GM21723 (cell line): ENCODE measurements around the gene ABLIM2.

Source experiments
- ATAC-seq: cut with Tn5 transposase; IDR thresholded peaks from one replicate; pipeline ENCODE4 v1.9.1; 2021; ENCODE audit warnings: mild to moderate bottlenecking, moderate library complexity; ENCODE audit not compliant: unreplicated experiment

Gene ABLIM2

DNA sequence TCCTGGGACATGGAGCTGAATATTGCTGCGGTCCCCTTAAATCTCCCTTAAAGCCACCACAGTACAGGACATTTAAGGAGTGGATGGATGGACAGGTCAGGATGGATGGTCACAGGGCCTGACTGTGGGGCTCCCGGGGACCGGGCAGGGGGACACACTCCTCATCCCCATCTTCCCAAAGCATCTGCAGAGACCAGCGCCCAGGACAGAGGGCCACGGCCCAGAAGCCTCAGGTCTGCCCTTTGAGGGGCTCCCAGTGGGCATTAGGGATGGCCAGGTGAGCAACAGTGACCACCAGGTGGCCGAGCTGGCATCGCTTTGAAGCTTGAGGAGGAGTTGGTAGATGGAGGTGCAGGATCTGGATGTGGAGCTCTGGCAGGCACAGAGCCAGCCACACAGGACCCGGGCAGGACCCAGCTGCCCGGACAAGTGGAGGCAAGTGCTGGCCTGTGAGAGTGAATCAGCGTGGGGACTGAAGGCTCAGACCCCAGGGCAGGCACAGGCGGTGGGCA lies 51.4 kb downstream of the ABLIM2 start:
- ATAC-seq = no peak

DNA sequence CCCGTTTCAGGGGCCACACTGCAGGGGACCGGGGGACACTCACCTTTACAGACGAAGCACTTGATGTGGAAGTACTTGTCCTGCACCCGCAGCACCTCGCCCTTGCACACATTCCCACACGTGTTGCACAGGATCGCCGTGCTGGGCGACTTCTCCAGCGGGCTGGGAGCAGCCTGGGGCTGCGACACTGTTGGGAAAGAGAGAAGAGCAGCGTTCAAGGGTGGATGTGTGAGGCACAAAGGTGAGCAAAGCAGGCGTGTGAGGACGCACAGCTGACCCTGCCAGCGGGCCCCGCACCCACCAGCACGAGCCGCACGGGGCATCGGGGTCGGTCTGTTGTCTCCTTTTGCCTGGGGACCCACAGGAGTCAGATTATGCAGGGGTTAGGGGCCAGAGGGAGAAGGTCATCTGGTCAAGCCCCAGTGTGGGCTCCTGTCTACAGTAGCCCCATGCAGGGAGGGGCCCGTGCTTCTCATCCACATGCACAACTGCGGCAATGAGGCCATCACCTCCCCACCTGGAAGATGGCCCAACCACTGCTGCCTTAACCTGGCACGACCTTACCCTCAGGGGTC lies 52.1 kb downstream of the ABLIM2 start:
- no peak for ATAC-seq

DNA sequence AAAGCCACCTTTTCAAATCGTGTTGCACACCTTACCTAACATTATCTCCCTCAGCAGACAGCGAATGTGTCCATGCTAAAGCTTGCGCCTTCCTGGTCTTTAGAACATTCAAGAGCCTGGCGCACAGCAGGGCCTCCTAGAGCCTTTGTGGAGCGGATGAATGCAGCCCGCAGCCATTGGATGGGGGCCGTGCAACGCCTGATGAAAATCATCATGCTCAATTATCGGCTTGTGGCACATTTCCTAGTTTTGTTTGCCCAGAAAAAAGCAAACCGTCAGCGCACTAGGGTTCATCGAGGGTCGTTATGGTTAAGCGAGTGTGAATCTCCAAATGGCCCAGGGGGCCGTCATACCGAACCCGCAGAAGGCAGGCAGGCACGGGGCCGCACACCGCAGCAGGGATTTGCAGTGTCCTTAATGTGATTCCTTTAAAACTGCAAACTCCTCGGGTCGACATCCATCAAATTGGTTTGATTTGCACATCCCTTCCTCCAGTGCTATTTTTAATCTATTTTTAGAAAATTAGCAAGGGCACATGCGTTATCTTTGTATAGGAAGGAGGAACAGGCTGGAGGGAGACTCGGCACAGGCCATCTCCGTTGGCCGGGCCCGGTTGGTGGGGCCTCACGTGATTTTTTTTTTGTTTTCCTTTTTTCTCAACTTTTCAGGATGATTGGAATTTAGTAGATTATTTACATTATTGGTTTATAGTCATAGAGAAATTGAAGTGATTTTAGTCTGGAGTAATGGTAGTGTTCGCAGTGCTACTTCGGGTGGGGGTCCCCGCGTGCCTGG lies 53.1 kb downstream of the ABLIM2 start:
- ATAC-seq = no peak

GRCh38 chr4:8104491-8105305 lies 53.9 kb downstream of the ABLIM2 start:
- no peak for ATAC-seq

DNA sequence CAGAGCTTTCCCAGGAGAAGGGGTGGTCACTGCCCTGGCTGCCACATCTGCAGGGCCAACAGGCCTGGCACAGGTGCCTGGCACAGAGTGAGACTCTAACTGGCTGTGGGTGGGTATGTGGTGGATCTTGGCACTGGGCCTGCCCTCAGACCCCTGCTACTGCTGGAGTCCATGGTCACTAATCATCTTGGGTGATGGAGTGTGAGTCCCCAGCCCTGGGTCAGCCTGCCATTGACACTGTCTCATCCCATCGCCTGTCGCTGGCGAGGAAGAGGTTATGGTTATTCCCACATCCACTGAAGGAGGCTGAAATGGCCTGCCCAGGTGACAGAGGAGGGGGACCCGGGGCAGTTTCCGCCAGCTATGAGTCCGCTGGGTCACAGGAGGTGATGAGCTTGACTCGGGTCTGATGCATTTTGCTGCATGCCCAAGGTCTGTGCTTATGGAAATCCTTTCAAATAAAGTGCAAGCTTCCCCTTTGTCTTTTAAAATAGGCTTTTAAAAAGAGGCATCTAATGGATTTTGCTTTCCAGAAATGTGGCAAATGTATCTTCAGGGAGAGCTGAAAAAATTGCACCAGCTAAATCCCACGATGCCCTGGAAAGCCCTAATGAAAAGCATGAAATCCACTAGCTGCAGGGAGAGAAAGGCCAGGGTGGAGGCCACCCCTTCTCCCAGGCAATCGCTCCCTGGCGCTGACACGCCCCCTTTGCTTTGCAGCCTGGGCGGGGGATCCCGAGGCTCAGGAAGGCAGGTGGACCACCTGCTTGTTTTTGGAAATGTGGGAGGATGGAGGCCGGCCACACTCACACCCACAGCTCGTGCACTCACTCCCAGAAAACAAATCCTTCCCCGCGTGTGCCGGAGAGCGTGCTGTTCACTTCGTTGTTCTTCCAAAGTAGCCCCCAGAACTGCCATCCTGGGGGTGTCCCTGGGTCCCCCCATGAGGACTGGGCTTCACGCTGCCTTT lies 54.9 kb downstream of the ABLIM2 start:
- ATAC-seq = no peak

- ATAC-seq = no peak
These were observed 55.8 kb downstream of the ABLIM2 start for GRCh38 chr4:8102831-8103230.

- no peak for ATAC-seq
These were observed 56.6 kb downstream of the ABLIM2 start for GRCh38 chr4:8102076-8102355.

GRCh38 chr4:8101213-8102075 lies 57.2 kb downstream of the ABLIM2 start:
- ATAC-seq = no peak

GRCh38 chr4:8099981-8100464 lies 58.6 kb downstream of the ABLIM2 start:
- ATAC-seq = no peak

GRCh38 chr4:8098506-8098905 lies 60.1 kb downstream of the ABLIM2 start:
- no peak for ATAC-seq

GRCh38 chr4:8097721-8098345 lies 60.8 kb downstream of the ABLIM2 start:
- ATAC-seq = no peak

DNA sequence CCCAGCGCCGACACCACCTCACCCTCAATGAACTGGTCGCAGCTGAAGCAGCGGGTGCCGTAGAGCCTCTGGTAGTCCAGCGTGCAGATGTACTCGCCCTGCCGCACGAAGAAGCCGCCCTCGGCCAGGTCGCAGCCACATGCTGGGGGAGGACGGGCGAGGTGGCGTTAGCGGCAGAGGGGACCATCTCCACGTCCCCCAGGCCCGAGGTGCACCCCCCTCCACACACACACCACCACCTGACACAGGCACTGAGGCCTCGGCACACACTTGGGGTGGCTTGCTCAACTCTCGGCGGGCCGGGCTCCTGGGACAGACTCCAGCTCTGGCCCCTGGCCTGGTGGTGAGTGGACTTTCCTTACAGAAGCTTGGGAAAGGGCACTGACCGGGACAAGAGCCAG lies 61.5 kb downstream of the ABLIM2 start:
- no peak for ATAC-seq

DNA sequence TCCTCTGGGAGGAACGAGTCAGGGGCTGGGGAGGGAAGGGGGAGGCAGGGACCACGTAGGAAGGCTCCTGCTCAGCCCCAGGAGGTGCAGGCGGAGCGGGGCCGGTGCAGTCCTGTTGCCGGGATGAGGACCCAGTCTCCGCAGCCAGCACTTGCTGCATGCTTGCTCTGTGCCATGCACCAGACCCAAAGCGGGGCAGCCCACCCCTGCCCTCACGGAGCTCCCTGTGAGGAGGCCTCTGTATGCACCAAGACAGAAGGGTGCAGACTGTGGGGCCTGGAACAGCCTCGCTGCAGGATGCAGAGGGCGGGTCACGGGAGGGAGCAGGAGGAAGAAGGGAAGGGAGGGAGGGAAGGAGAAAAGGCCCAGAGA lies 61.9 kb downstream of the ABLIM2 start:
- no peak for ATAC-seq

DNA sequence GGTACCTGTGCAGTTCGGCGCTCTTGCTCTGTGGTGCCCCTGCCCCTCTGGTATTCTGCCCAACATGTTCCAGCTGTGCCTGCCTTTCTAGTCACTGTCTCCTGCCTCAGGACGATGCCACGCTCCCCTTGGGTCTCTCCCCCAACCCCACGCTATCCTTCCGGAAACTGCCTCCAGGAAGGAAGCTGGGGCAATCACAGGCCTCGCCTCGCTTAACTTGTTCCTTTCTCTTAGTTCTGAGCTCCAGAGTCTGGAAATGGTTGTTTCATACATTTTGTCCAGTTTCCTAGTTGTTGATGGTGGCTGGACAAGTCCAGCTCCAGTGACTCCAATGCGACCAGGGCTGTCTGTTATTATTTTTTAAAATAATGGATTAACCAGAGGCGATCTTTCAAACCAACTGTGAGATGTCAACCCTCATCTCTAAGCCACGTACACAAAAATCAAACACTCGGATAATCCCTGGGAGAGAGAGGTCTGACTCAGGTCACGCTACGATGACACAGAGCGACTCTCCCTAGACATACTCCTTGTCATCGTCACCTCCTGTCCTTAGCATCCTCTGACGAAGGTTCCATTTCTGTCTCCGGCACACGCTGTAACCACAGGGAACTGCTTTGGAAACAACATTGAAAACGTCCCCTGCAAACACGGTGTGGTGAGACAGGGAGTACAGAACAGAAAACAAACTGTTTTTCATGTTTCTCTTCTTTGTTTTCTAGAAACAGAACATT lies 62.5 kb downstream of the ABLIM2 start:
- ATAC-seq = no peak

- no peak for ATAC-seq
These were observed 64.9 kb downstream of the ABLIM2 start for GRCh38 chr4:8093587-8094274.

- ATAC-seq = no peak
These were observed 66.3 kb downstream of the ABLIM2 start for GRCh38 chr4:8092282-8092681.

GRCh38 chr4:8090744-8091301 lies 67.8 kb downstream of the ABLIM2 start:
- no peak for ATAC-seq

DNA sequence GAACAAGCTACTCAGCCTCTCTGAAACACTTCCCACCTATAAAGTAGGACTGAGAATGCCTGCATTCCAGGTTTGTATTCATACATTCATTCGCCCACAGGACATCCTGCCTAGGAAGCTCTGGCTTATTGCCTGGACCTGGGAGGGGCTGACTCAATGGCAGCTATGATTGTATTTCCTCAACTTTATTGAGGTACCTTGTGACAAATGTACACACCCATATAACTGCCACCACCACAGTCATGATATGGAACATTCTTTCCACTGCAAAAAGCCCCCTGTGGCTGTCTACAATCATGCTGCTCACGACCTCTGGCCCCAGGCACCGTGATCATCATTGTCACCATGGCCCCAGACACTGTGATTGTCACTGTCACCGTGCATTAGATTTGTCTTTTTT lies 68.3 kb downstream of the ABLIM2 start:
- ATAC-seq = no peak
